LNCAP (cell line): ENCODE measurements around the gene ZYG11B.

Experiments
- TF ChIP-seq, protein P1 (sequence below): fragments of 450-650 bp; IDR thresholded peaks from 2 replicates; pipeline ENCODE4 v1.5.1; 2017; ENCODE audit warnings: mild to moderate bottlenecking

The ZYG11B gene

DNA sequence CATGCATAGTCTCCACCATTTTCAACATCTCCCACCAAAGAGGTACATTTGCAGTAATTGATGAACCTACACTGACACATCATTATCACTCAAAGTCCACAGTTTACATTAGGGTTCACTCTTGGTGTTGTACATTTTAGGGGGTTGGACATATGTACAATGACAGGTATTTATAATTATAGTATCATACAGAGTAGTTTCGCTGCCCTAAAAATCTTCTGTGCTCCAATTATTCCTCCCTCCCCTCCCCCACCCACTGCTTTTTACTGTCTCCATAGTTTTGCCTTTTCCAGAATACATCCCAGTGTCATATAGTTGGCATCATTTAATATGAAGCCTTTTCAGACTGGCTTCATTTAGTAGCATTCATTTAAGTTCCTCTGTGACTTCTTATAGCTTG, 41.7 kb upstream of the ZYG11B start:
- TF ChIP-seq, protein P1, sequence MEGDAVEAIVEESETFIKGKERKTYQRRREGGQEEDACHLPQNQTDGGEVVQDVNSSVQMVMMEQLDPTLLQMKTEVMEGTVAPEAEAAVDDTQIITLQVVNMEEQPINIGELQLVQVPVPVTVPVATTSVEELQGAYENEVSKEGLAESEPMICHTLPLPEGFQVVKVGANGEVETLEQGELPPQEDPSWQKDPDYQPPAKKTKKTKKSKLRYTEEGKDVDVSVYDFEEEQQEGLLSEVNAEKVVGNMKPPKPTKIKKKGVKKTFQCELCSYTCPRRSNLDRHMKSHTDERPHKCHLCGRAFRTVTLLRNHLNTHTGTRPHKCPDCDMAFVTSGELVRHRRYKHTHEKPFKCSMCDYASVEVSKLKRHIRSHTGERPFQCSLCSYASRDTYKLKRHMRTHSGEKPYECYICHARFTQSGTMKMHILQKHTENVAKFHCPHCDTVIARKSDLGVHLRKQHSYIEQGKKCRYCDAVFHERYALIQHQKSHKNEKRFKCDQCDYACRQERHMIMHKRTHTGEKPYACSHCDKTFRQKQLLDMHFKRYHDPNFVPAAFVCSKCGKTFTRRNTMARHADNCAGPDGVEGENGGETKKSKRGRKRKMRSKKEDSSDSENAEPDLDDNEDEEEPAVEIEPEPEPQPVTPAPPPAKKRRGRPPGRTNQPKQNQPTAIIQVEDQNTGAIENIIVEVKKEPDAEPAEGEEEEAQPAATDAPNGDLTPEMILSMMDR = no peak

DNA sequence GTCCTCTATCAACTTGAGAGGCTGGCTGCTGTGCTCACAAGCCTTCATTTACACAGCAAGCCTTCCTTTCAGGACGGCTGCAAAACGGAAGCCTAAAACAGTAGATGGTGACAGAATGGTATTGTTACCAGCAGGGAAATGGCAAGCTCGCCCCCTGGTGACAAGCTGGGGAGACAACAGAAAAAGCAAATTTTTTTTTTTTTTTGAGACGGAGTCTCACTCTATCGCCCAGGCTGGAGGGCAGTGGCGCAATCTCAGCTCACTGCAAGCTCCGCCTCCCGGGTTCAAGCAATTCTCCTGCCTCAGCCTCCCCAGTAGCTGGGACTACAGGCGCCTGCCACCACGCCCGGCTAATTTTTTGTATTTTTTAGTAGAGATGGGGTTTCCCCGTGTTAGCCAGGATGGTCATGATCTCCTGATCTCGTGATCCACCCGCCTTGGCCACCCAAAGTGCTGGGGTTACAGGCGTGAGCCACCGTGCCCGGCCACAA, 39.9 kb upstream of the ZYG11B start:
- TF ChIP-seq, protein P1 = peak; percentile 82

DNA sequence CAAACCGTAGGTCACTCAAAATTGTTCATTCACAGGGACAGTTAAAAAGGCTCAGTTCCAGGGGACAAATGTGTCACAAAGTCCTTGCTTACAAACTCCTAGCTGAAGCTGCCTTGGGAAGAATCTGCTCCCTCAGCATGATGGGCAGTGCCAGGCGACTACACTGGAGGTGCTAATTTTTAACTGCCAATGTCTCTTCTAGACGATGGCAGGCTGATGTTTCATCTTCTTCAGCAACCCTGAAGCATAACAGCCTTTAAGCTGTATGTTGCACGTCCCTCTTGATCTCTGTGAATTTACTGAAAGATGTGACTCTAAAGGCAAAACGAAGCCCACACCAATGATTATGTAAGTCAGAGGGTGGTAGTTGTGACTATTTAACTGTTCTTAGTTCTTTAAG, 39.4 kb upstream of the ZYG11B start:
- TF ChIP-seq, protein P1 = no peak

DNA sequence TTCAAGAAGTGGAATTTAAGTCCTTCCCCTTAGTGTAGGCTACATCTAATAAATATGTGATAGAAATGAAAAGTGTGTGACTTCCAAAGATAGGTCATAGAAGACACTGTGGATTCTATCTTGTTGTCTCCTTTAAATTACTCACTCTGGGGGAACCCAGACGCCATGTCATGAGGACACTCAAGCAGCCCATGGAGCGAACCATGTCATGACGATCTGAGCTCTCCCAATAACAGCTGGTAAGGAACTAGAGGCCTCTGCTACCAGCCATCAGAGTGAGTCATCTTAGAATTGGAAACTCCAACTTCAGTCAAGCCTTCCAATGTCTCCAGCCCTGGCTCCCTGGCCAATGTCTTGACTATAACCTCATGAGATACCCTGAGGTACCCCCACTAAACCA, 34.4 kb upstream of the ZYG11B start:
- TF ChIP-seq, protein P1 = no peak

DNA sequence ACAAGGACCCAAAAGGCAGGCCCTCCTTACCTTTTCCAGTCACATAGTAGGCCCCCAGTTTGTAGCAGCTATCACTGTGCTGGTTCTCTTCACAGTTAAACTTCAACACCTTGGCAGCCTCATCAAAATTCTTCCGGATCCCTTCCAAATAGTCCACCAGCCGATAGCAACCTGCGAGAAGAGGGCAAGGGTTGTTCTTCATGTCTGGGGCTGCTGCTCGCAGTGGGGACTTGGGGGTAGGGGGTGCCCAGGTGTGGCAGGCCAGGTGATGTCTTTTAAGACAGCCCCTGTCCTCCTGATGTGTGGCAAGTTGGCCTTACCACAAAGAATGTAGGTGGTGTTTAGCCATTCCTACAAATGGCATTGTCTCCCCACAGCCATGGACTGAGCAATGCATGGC, 33.6 kb upstream of the ZYG11B start:
- TF ChIP-seq, protein P1 = no peak

DNA sequence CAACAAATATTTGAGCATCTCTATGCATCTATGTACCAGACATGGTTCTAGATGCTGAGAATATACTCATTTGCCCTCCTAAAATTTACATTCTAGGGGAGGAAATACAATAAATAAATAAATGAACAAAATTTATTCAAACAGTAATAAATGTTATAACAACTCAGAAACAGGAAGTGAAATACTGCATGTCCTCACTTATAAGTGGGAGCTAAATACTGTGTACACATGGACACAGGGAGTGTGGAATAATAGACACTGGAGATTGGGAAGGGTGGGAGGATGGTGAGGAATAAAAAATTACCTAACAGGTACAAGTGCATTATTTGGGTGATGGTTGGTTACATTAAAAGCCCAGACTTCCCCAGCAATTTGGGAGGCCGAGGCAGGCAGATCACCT, 32.4 kb upstream of the ZYG11B start:
- TF ChIP-seq, protein P1 = no peak

DNA sequence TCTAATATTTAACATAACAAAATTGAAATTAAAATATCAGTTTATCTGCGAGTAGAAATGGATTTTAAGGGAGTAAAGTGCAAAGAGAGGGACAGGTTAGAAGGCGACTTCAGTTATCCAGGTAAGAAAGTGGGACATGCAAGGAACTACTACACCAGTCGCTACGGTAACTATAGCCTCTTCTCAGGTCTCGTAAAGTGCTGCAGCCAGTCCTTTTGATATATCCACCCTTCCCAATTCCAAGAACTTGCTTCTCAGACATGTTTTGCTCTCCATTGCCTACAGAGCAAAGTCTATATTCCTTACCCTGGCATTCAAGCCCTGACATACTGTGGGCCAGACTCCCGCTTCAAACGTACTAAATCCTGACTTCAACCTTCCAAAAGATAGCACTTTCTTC, 30.6 kb upstream of the ZYG11B start:
- TF ChIP-seq, protein P1 = no peak
